IgD-negative memory B cell (primary cell): ENCODE measurements around the gene MXRA5. TPM values are rescaled to one million over a fixed set of nuclear protein-coding genes. Genes with fewer than 3 reads are reported as not detected.
"Not testable (repeated sequence)": the region's sequence is repeated elsewhere in the genome, so short reads cannot be mapped to it uniquely, and the experiment has no call there.

Experiments
- H3K27ac Mint-ChIP-seq, 3 donors: one replicate each; pipeline ENCODE4 v1.8.0; 2020 to 2022; ENCODE audit warnings: mild to moderate bottlenecking in 3 of 3, mixed read lengths in 3 of 3, moderate library complexity in 1 of 3
- H3K27me3 Mint-ChIP-seq: one replicate; pipeline ENCODE4 v1.8.0; 2021; ENCODE audit warnings: mixed read lengths
- H3K36me3 Mint-ChIP-seq: one replicate; pipeline ENCODE4 v1.8.0; 2020; ENCODE audit warnings: mild to moderate bottlenecking, mixed read lengths
- H3K4me1 Mint-ChIP-seq, 3 donors: one replicate each; pipeline ENCODE4 v1.8.0; 2020 to 2022; ENCODE audit warnings: mixed read lengths in 3 of 3, mild to moderate bottlenecking in 1 of 3
- H3K4me3 Mint-ChIP-seq, 4 donors: one replicate each; pipeline ENCODE4 v1.8.0; 2020 to 2022; ENCODE audit warnings: mild to moderate bottlenecking in 4 of 4, mixed read lengths in 4 of 4, moderate library complexity in 3 of 4
- H3K9me3 Mint-ChIP-seq, 3 donors: one replicate each; pipeline ENCODE4 v1.8.0; 2020 to 2021; ENCODE audit warnings: mixed read lengths in 3 of 3, mild to moderate bottlenecking in 1 of 3
- polyA plus RNA-seq: library from polyadenylated mRNA; unstranded; fragments of 300-500 nt; fragmentation: Illumina TruSeq; gene quantifications from one replicate; pipeline ENCODE4 v1.2.3, GENCODE V29; 2021

Gene MXRA5
- polyA plus RNA-seq, 1 donor from 2014 or later = not detected

DNA sequence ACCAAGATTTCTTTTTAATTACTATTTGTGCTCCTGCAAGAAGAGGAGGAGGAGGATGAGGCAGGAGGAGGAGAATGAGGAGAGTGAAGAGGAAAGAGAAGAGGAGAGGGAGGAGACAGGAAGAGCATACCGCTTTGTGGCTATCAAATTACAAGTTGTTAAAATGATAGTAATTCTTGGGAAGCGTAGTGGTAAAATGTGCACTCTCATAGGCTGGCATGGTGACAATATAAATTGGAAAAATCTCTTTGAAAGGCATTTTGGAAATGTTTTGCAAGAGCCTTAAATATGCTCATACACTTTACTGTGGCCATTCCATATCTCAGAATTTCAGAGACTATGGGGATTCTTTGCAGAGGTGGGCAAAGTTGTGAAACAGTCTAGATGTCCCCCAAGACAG lies 53.2 kb downstream of the MXRA5 start:
- Mint-ChIP-seq H3K4me3 (no peak overlapping the region), H3K9me3 (peaks cover 2 to 3% (median 2%) of the 10 kb centered on the region in 3 donors), H3K36me3 (no peaks in the 10 kb centered on the region), H3K27ac (no peak overlapping the region), H3K27me3 (no peaks in the 10 kb centered on the region), H3K4me1 (no peaks in the 10 kb centered on the region)

DNA sequence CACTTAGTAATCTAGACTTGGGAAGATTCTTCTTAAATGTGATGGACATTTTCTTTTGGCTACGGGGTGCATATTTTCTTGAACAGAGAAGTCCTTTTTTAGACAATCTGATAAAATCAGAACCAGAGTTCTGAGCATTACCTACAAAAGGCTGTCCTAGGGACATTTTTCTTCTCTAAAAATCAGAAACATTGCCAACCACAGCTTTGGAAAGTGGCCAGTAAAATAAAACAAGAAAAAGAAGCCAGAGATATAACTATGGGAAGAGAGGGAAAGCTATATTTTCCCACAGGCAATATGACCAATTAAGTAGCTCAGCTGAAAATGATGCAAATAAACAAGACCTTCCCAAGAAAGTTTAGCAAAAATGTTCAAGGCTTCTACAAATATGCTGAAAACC lies 55.9 kb downstream of the MXRA5 start:
- Mint-ChIP-seq H3K4me3 (no peak overlapping the region), H3K36me3 (no peaks in the 10 kb centered on the region), H3K4me1 (no peaks in the 10 kb centered on the region), H3K9me3 (peaks cover 0 to 3% (median 2%) of the 10 kb centered on the region in 3 donors), H3K27me3 (no peaks in the 10 kb centered on the region), H3K27ac (no peak overlapping the region)

- Mint-ChIP-seq H3K4me1 (no peaks in the 10 kb centered on the region), H3K9me3 (peaks cover 0 to 4% (median 0%) of the 10 kb centered on the region in 3 donors), H3K4me3 (peak overlapping the region in 1 of 4 donors; percentile 8), H3K36me3 (no peaks in the 10 kb centered on the region), H3K27ac (no peak overlapping the region), H3K27me3 (no peaks in the 10 kb centered on the region)
Measured at GRCh38 chrX:3286196-3286945, 60.1 kb downstream of the MXRA5 start.

DNA sequence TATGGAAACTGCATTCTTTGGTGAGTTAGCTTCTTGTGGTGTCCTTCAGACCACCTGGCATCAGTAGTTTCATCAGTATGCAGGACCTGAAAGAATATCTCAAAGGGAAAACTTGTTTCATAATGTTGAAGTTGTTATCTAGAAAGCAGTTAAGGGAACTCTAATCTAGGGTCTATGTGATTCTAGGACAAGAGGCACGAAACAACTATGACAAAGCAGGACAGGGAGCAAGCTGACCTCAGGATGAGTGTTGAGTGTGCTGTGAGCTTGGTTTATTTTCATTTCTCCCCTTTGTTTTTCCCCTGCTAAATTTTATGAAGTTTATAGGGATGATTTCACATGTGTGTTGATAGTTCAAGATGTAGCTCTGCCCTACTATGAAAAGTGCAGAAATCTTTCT lies 65.7 kb downstream of the MXRA5 start:
- H3K36me3 Mint-ChIP-seq = no peaks in the 10 kb centered on the region
- no peak overlapping the region for H3K4me3 Mint-ChIP-seq
- no peaks in the 10 kb centered on the region for H3K4me1 Mint-ChIP-seq
- H3K27ac Mint-ChIP-seq = no peak overlapping the region
- peaks cover 4 to 22% (median 13%) of the 10 kb centered on the region in 3 donors for H3K9me3 Mint-ChIP-seq
- no peaks in the 10 kb centered on the region for H3K27me3 Mint-ChIP-seq

DNA sequence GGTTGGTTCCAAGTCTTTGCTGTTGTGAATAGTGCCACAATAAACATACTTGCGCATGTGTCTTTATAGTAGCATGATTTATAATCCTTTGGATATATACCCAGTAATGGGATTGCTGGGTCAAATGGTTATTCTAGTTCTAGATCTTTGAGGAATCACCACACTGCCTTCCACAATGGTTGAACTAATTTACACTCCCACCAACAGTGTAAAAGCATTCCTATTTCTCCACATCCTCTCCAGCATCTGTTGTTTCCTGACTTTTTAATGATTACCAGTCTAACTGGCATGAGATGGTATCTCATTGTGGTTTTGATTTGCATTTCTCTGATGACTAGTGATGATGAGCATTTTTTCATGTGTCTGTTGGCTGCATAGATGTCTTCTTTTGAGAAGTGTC lies 72.8 kb downstream of the MXRA5 start:
- H3K4me3 Mint-ChIP-seq, H3K36me3 Mint-ChIP-seq, H3K27me3 Mint-ChIP-seq, H3K27ac Mint-ChIP-seq, H3K4me1 Mint-ChIP-seq: not testable (repeated sequence)
- H3K9me3 Mint-ChIP-seq = peaks cover 1 to 23% (median 10%) of the 10 kb centered on the region in 3 donors

DNA sequence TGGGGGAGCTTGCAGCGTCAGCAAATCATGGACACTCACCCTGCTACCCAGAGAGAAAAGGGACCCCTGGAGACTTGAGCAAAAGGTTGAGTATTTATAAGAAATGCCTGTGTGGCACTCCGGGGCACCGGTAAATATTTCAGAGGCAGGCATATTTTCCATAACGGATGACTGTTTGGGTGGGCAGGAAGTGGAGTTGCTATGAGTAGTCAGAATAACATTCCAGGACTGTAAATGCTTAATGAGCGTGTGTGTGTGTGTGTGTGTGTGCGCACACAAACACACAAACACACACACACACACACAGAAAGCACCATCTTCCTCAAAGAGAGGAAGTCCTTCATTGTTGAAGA lies 74.6 kb downstream of the MXRA5 start:
- peaks cover 2% of the 10 kb centered on the region for H3K36me3 Mint-ChIP-seq
- H3K9me3 Mint-ChIP-seq = peaks cover 0 to 19% (median 5%) of the 10 kb centered on the region in 3 donors
- H3K27me3 Mint-ChIP-seq = no peaks in the 10 kb centered on the region

DNA sequence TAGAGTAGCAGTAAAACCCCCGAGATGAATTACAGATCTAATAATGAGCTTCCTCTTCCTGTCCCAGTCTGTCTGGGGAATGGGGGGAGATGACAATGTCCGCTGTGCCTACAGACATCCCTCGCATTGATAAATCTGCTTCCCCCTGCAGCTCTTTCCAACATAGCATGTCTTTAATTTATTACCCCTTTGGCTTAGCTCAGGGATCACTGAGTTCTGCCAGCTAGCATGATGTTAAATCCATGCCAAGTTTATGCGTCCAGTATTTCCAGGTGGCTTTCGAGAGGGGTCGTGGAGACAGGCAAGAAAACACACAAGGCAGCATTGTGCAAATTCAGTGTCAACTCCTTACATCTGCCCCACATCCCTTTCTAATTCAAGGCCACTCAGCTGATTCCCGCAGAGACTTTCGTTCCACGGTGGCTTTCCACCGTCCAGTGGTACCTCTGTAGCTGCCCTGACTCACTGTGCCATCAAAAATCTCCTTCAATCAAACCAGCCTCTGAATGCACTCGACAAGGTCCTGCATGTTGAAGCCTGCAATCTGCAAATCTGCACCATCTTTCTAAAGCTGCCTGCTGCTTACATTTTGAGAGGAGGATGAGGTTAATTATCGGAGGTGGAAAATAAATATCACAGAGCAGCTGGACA lies 75.1 kb downstream of the MXRA5 start:
- no peaks in the 10 kb centered on the region for H3K4me1 Mint-ChIP-seq
- H3K9me3 Mint-ChIP-seq = peaks cover 0 to 19% (median 8%) of the 10 kb centered on the region in 3 donors
- no peaks in the 10 kb centered on the region for H3K27me3 Mint-ChIP-seq
- H3K36me3 Mint-ChIP-seq = peaks cover 2% of the 10 kb centered on the region
- H3K27ac Mint-ChIP-seq = no peak overlapping the region
- no peak overlapping the region for H3K4me3 Mint-ChIP-seq

More for the DNA sequence above, 74.6 kb downstream of the MXRA5 start:
- Mint-ChIP-seq H3K4me3 (no peak overlapping the region), H3K27ac (no peak overlapping the region), H3K4me1 (no peaks in the 10 kb centered on the region)

DNA sequence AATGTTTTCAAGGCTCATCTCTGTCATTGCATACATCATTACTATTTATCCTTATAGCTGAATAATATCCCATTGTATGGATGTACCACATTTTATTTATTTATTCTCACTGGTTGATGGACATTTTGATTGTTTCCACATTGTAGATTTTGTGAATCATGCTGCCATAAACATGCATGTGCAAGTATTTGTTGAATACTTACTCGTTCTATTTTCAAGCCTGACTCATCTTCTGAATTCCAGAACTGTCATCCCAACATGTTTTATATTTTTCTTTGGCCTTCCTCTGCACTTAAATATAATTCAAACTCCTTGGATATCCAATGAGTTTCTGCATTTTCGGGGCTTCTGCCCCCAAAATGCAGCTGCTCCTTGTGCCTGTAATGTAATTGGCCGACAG lies 77.6 kb downstream of the MXRA5 start:
- Mint-ChIP-seq H3K27me3 (peaks cover 2% of the 10 kb centered on the region), H3K36me3 (peaks cover 2% of the 10 kb centered on the region), H3K4me1 (no peaks in the 10 kb centered on the region), H3K9me3 (peaks cover under 1 to 9% (median 8%) of the 10 kb centered on the region in 3 donors), H3K4me3 (no peak overlapping the region), H3K27ac (no peak overlapping the region)

- no peak overlapping the region for H3K27ac Mint-ChIP-seq
- H3K9me3 Mint-ChIP-seq = peaks cover 6 to 17% (median 6%) of the 10 kb centered on the region in 3 donors
- H3K4me3 Mint-ChIP-seq = no peak overlapping the region
- H3K36me3 Mint-ChIP-seq = peaks cover 1% of the 10 kb centered on the region
- no peaks in the 10 kb centered on the region for H3K4me1 Mint-ChIP-seq
- H3K27me3 Mint-ChIP-seq = peaks cover 2% of the 10 kb centered on the region
Measured at GRCh38 chrX:3263681-3264126, 82.7 kb downstream of the MXRA5 start.

- Mint-ChIP-seq H3K27me3 (peaks cover 2% of the 10 kb centered on the region), H3K4me1 (no peaks in the 10 kb centered on the region), H3K9me3 (peaks cover 6 to 17% (median 6%) of the 10 kb centered on the region in 3 donors), H3K4me3 (no peak overlapping the region), H3K27ac (no peak overlapping the region), H3K36me3 (peaks cover 1% of the 10 kb centered on the region)
Measured at GRCh38 chrX:3262901-3263300, 83.6 kb downstream of the MXRA5 start.
